IMR-90 (cell line): ENCODE results near the gene ARTN. TPM values are rescaled to one million over a fixed set of nuclear protein-coding genes. Genes with fewer than 3 reads are reported as not detected.

Experiments
- ATAC-seq: fragments of 200-7000 bp; cut with Tn5 transposase; 2 replicates; pipeline ENCODE4 v1.9.1; 2020; ENCODE audit warnings: low read depth, mild to moderate bottlenecking, moderate library complexity
- BruUV-seq: library from RNA; stranded (reverse); fragments of 400-500 nt; replicated peaks from 2 replicates; lab custom pipeline; 2021; lab: Mats Ljungman, UMichigan
- CTCF ChIA-PET: fragments of 300-600 bp; formaldehyde crosslinking; extraction: SDS; loops from one replicate; lab custom pipeline; 2021; ENCODE audit warnings: antibody characterized with exemption; lab: Yijun Ruan, JAX
- POLR2A ChIA-PET: fragments of 300-600 bp; sonication (Branson Sonifier 250); formaldehyde crosslinking; loops from one replicate; lab custom pipeline; 2022; ENCODE audit warnings: antibody characterized with exemption; ENCODE audit not compliant: unreplicated experiment; lab: Charles Lee
- DNase-seq: peaks from one replicate; pipeline ENCODE4 v3.0.0; 2013
- H2AFZ ChIP-seq: replicated peaks from 2 replicates; pipeline ENCODE3; 2013; ENCODE audit warnings: low read length, mild to moderate bottlenecking; ENCODE audit not compliant: poor library complexity
- H2AK5ac ChIP-seq: 2 replicates; pipeline ENCODE4 v1.6.1; 2013; ENCODE audit warnings: low read depth, low read length, inconsistent platforms
- H2AK9ac ChIP-seq: replicated peaks from 2 replicates; pipeline ENCODE3; 2013; ENCODE audit warnings: mild to moderate bottlenecking, low read depth, low read length, moderate library complexity; ENCODE audit not compliant: poor library complexity
- H2BK120ac ChIP-seq: 2 replicates; pipeline ENCODE4 v1.6.1; 2013; ENCODE audit warnings: low read depth, low read length, inconsistent platforms
- H2BK15ac ChIP-seq: 3 replicates; pipeline ENCODE4 v1.6.1; 2013; ENCODE audit warnings: low read depth, low read length, inconsistent platforms
- H2BK20ac ChIP-seq: 2 replicates; pipeline ENCODE4 v1.6.1; 2013; ENCODE audit warnings: low read depth, mild to moderate bottlenecking, inconsistent platforms, low read length, moderate library complexity
- H2BK5ac ChIP-seq: 2 replicates; pipeline ENCODE4 v1.6.1; 2013; ENCODE audit warnings: mild to moderate bottlenecking, low read depth, low read length, inconsistent platforms; ENCODE audit not compliant: poor library complexity, severe bottlenecking
- H3K14ac ChIP-seq: replicated peaks from 2 replicates; pipeline ENCODE4 v1.6.1; 2013; ENCODE audit warnings: low read depth, low read length, inconsistent platforms
- H3K18ac ChIP-seq: 2 replicates; pipeline ENCODE4 v1.6.1; 2013; ENCODE audit warnings: low read depth, low read length, control low read depth
- H3K23ac ChIP-seq: 2 replicates; pipeline ENCODE4 v1.6.1; 2013; ENCODE audit warnings: low read depth, low read length, inconsistent platforms
- H3K27ac ChIP-seq: 2 replicates; pipeline ENCODE4 v1.5.1; 2013; ENCODE audit warnings: mild to moderate bottlenecking, control low read depth, low read length; ENCODE audit not compliant: insufficient read depth
- H3K27me3 ChIP-seq: 2 replicates; pipeline ENCODE4 v1.6.1; 2013; ENCODE audit warnings: low read length; ENCODE audit not compliant: control insufficient read depth, insufficient read depth
- H3K36me3 ChIP-seq: 2 replicates; pipeline ENCODE4 v1.6.1; 2013; ENCODE audit warnings: low read length, mixed read lengths; ENCODE audit not compliant: control insufficient read depth, insufficient read depth
- H3K4ac ChIP-seq: 2 replicates; pipeline ENCODE4 v1.6.1; 2013; ENCODE audit warnings: low read depth, low read length, inconsistent platforms
- H3K4me1 ChIP-seq: 2 replicates; pipeline ENCODE4 v1.6.1; 2013; ENCODE audit warnings: low read length, mixed read lengths; ENCODE audit not compliant: control insufficient read depth, insufficient read depth
- H3K4me2 ChIP-seq: 2 replicates; pipeline ENCODE4 v1.6.1; 2013; ENCODE audit warnings: low read depth, mild to moderate bottlenecking, control low read depth, low read length, moderate library complexity
- H3K4me3 ChIP-seq: 2 replicates; pipeline ENCODE4 v1.5.1; 2013; ENCODE audit warnings: low read depth, mild to moderate bottlenecking, control low read depth, low read length, moderate library complexity; ENCODE audit not compliant: insufficient read depth
- H3K56ac ChIP-seq: 2 replicates; pipeline ENCODE4 v1.6.1; 2013; ENCODE audit warnings: low read length, inconsistent platforms; ENCODE audit not compliant: insufficient read depth; ENCODE audit errors: extremely low read depth
- H3K79me1 ChIP-seq, 2 experiments: 2 replicates each; pipeline ENCODE4 v1.6.1; 2013; ENCODE audit warnings: low read length in 2 of 2, inconsistent platforms in 1 of 2, low read depth in 1 of 2
- H3K9ac ChIP-seq: 2 replicates; pipeline ENCODE4 v1.6.1; 2013; ENCODE audit warnings: low read depth, low read length, control low read depth
- H3K9me1 ChIP-seq: 2 replicates; pipeline ENCODE4 v1.6.1; 2013; ENCODE audit warnings: low read length, inconsistent platforms; ENCODE audit not compliant: insufficient read depth
- H3K9me3 ChIP-seq: 2 replicates; pipeline ENCODE4 v1.6.1; 2013; ENCODE audit warnings: low read length; ENCODE audit not compliant: control insufficient read depth, insufficient read depth
- H4K20me1 ChIP-seq: 2 replicates; pipeline ENCODE4 v1.6.1; 2013; ENCODE audit warnings: low read length, inconsistent platforms; ENCODE audit not compliant: insufficient read depth
- H4K5ac ChIP-seq: 2 replicates; pipeline ENCODE4 v1.6.1; 2013; ENCODE audit warnings: mild to moderate bottlenecking, low read depth, low read length, control low read depth
- H4K8ac ChIP-seq, 2 experiments: 2 replicates each; pipeline ENCODE4 v1.6.1; 2013; ENCODE audit warnings: low read depth in 2 of 2, low read length in 2 of 2, control low read depth in 1 of 2, inconsistent platforms in 1 of 2
- H4K91ac ChIP-seq: 2 replicates; pipeline ENCODE4 v1.6.1; 2013; ENCODE audit warnings: low read depth, low read length, inconsistent platforms; ENCODE audit not compliant: insufficient read depth
- BHLHE40 ChIP-seq: fragments of 150-350 bp; IDR thresholded peaks from 2 replicates; pipeline ENCODE4 v1.6.1; 2016; ENCODE audit warnings: mild to moderate bottlenecking, low read depth, low read length
- CEBPB ChIP-seq: IDR thresholded peaks from 2 replicates; pipeline ENCODE4 v1.6.1; 2012; ENCODE audit warnings: low read depth, low read length, improper control_type of control experiment
- CHD1 ChIP-seq: IDR thresholded peaks from 2 replicates; pipeline ENCODE4 v1.6.1; 2012; ENCODE audit warnings: low read depth, low read length, improper control_type of control experiment
- CTCF ChIP-seq: conservative IDR thresholded peaks from 2 replicates; pipeline ENCODE4 v1.5.1; 2012; ENCODE audit warnings: mild to moderate bottlenecking, low read depth, low read length, improper control_type of control experiment
- POLR2A ChIP-seq: IDR thresholded peaks from 2 replicates; pipeline ENCODE4 v1.6.1; 2012; ENCODE audit warnings: mild to moderate bottlenecking, low read depth, low read length
- RAD21 ChIP-seq: IDR thresholded peaks from 2 replicates; pipeline ENCODE4 v1.6.1; 2012; ENCODE audit warnings: low read length, improper control_type of control experiment
- RCOR1 ChIP-seq: IDR thresholded peaks from 2 replicates; pipeline ENCODE4 v1.6.1; 2012; ENCODE audit warnings: mild to moderate bottlenecking, low read length, improper control_type of control experiment; ENCODE audit not compliant: insufficient replicate concordance
- RFX5 ChIP-seq: IDR thresholded peaks from 2 replicates; pipeline ENCODE4 v1.8.0; 2012; ENCODE audit warnings: low read depth, mild to moderate bottlenecking, low read length, moderate library complexity
- SMC3 ChIP-seq: fragments of 150-350 bp; IDR thresholded peaks from 2 replicates; pipeline ENCODE4 v1.6.1; 2016; ENCODE audit warnings: low read depth, mild to moderate bottlenecking, antibody characterized with exemption, low read length, moderate library complexity
- WGBS, 2 experiments: methylation state at CpG; one replicate each; pipeline versions ENCODE4 v1.1.5 to v1.1.7; 2013; ENCODE audit warnings: missing lambda C conversion rate in 2 of 2; ENCODE audit not compliant: insufficient read length in 1 of 2; ENCODE audit errors: extremely low coverage in 2 of 2; 5-methylcytosine and 5-hydroxymethylcytosine counted together
- dilution Hi-C: fragments of 300-500 bp; cut with HindIII; formaldehyde crosslinking; loops from one replicate; pipeline ENCODE4 v1.14.3; 2018; ENCODE audit warnings: low sequenced_read_pairs; ENCODE audit not compliant: unreplicated experiment
- in situ Hi-C: fragments of 300-500 bp; cut with MboI; formaldehyde crosslinking; loops from 3 replicates; pipeline ENCODE4 v1.14.3; 2019; ENCODE audit warnings: low sequenced_read_pairs, inconsistent platforms, mixed read lengths
- intact Hi-C: fragments of 100-400 bp; cut with micrococcal nuclease; formaldehyde crosslinking; loops from 2 replicates; pipeline ENCODE4 v1.10.0; 2022
- polyA plus RNA-seq, 3 experiments: library from polyadenylated mRNA; depleted of rRNA; stranded (reverse); fragments of >200 nt; gene quantifications; 2 replicates each; pipeline ENCODE4 v1.2.3, GENCODE V29; 2012; ENCODE audit warnings: low replicate concordance in 1 of 3
- total RNA-seq: library from RNA; depleted of rRNA; stranded (reverse); fragments of >200 nt; gene quantifications from 2 replicates; pipeline ENCODE4 v1.2.3, GENCODE V29; 2012

The ARTN gene
- total and polyA plus RNA-seq, 2 of the 4 experiments (the other 2 are of a cell fraction) = 0.29 TPM; not detected in 1

GRCh38 chr1:43979261-43979527 lies 45.6 kb downstream of the ARTN start:
- Histone ChIP-seq H4K5ac (no peak overlapping the region), H4K20me1 (peaks cover 55% of the 10 kb centered on the region), H2BK5ac (no peak overlapping the region), H3K56ac (no peak overlapping the region), H3K27ac (peak overlapping the region; percentile 86; the same call in 1 of the 2 replicates), H2AK5ac (no peak overlapping the region), H2AFZ (peak overlapping the region; percentile 78), H4K91ac (no peak overlapping the region), H2BK20ac (no peak overlapping the region), H3K79me1 (peaks cover 47 to 81% of the 10 kb centered on the region in 2 experiments; a peak in 3 of 4 replicates), H3K4me1 (peaks cover 21% of the 10 kb centered on the region), H3K9me3 (no peaks in the 10 kb centered on the region), H3K36me3 (peaks cover 36% of the 10 kb centered on the region), H3K9me1 (peaks cover 37% of the 10 kb centered on the region), H3K14ac (no peak overlapping the region), H3K4me2 (no peak overlapping the region), H3K18ac (no peak overlapping the region), H3K4ac (no peak overlapping the region), H4K8ac (no peak overlapping the region; a peak in 1 of 4 replicates), H2BK15ac (no peak overlapping the region), H3K23ac (no peak overlapping the region), H3K9ac (no peak overlapping the region), H2AK9ac (peak overlapping the region; percentile 93), H3K4me3 (peak overlapping the region; percentile 72), H2BK120ac (no peak overlapping the region), H3K27me3 (no peaks in the 10 kb centered on the region)
- 0% methylated on average over 3 of the region's 45 CpGs; no CpG with 5 or more reads in 1 of the 2 experiments for WGBS, 2 experiments
- TF ChIP-seq CTCF (no peak), RAD21 (no peak), CEBPB (no peak), RFX5 (no peak), POLR2A (no peak; the same call in 1 of the 2 replicates), BHLHE40 (no peak), SMC3 (no peak), RCOR1 (no peak), CHD1 (no peak)
- DNase-seq (no peak), ATAC-seq (peak; percentile 1)
- intact Hi-C loops (no loop called here), dilution Hi-C loops (no loop called here), in situ Hi-C loops (no loop called here)
- no TSS peak for BruUV-seq
- CTCF ChIA-PET = no interaction called here
- POLR2A ChIA-PET = no interaction called here
